ENCODE results near the gene AGBL1. TPM values are rescaled to one million over a fixed set of nuclear protein-coding genes. Genes with fewer than 3 reads are reported as not detected.

AGBL1 gene
- total RNA-seq, 6 experiments from 2014 or later: not detected

DNA sequence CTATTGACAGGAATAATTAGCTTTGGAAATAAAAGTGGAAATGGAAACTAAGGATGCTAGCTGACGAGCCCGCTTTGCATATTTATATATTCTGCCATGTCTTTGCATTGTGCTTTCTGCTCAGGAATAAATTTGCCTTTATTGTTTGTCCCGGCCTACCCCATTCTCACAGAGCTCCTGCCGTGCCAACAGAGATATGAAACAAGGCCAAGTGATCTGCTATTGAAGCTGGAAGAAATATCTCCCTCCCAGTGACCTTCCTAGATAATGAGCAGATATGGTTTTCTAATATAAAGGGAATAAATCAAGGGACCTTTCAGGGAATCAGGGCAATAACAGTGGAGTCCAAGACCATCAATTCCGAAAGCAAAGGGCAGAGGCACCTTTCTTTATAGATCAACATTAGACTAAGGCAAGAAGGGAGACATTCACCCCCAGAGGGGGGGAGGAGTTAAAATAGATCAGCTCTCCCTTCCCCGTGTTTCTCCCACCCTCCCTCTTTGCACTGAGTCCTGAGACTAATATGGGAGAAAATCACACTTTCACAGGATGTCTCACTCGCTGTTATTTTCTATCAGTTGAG lies 664.6 kb downstream of the AGBL1 start:
- H3K36me3 ChIP-seq: no peaks in the 10 kb centered on the region
- no peaks in the 10 kb centered on the region for H3K4me1 ChIP-seq
- no peaks in the 10 kb centered on the region for H3K9me3 ChIP-seq
- TF ChIP-seq POLR2A (IDR thresholded peaks at IDR 0.05): no peak
- TF ChIP-seq, protein P1, sequence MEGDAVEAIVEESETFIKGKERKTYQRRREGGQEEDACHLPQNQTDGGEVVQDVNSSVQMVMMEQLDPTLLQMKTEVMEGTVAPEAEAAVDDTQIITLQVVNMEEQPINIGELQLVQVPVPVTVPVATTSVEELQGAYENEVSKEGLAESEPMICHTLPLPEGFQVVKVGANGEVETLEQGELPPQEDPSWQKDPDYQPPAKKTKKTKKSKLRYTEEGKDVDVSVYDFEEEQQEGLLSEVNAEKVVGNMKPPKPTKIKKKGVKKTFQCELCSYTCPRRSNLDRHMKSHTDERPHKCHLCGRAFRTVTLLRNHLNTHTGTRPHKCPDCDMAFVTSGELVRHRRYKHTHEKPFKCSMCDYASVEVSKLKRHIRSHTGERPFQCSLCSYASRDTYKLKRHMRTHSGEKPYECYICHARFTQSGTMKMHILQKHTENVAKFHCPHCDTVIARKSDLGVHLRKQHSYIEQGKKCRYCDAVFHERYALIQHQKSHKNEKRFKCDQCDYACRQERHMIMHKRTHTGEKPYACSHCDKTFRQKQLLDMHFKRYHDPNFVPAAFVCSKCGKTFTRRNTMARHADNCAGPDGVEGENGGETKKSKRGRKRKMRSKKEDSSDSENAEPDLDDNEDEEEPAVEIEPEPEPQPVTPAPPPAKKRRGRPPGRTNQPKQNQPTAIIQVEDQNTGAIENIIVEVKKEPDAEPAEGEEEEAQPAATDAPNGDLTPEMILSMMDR (IDR thresholded peaks at IDR 0.05): no peak
- 59% methylated on average over 6 of the region's 7 CpGs for WGBS (ENCODE audit: insufficient coverage, low coverage, low lambda C conversion rate, missing lambda C conversion rate)
- H3K4me3 ChIP-seq: no peak overlapping the region
- no peak for ATAC-seq
- no peak overlapping the region for H3K27ac ChIP-seq
- H3K27me3 ChIP-seq: no peaks in the 10 kb centered on the region
- DNase-seq: no peak
- intact Hi-C loops (cut with DNase I): no loop called here

DNA sequence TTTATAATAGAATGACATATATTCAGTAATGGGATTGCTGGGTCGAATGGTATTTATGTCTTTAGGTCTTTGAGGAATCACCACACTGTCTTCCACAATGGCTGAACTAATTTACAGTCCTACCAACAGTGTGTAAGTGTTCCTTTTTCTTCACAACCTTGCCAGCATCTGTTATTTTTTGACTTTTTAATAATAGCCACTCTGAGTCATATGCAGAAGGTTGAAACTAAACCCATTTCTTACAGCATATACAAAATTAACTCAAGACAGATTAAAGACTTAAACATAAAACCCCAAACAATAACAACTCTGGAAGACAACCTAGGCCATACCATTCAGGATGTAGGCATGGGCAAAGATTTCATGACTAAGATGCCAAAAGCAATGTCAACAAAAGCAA lies 671.4 kb downstream of the AGBL1 start:
- no peak for DNase-seq
- no peaks in the 10 kb centered on the region for H3K36me3 ChIP-seq
- no peak overlapping the region for H3K4me3 ChIP-seq
- TF ChIP-seq, protein P1 (IDR thresholded peaks at IDR 0.05): no peak
- TF ChIP-seq POLR2A (IDR thresholded peaks at IDR 0.05): no peak
- H3K9me3 ChIP-seq: no peaks in the 10 kb centered on the region
- intact Hi-C loops (cut with DNase I): no loop called here
- ATAC-seq: no peak
- no peaks in the 10 kb centered on the region for H3K4me1 ChIP-seq
- WGBS (ENCODE audit: insufficient coverage, low coverage, low lambda C conversion rate, missing lambda C conversion rate): 36% methylated on average over 1 of the region's 1 CpG
- no peaks in the 10 kb centered on the region for H3K27me3 ChIP-seq
- no peak overlapping the region for H3K27ac ChIP-seq

GRCh38 chr15:86754846-86755245 lies 675.2 kb downstream of the AGBL1 start:
- H3K27me3 ChIP-seq: no peaks in the 10 kb centered on the region
- WGBS (ENCODE audit: insufficient coverage, low coverage, low lambda C conversion rate, missing lambda C conversion rate): 55% methylated on average over 3 of the region's 3 CpGs

DNA sequence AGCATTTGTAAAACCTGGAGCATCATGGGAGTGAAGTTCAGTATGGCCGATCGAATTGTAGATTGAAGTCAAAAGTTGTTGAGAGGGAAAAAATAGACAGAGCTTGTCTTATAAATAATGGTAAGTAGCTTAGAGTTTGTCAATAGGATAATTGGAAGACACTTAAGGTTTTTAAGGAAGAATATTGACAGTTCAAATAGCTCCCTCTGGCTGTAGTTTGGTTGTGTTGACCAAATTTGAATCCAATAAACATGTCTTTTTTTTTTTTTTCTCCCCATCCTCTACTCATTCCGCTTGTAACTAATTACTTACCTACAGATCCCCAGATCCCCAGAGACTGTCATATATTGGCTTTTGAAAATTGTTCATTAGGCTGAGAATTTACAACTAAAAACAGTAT lies 677.0 kb downstream of the AGBL1 start:
- H3K9me3 ChIP-seq: no peaks in the 10 kb centered on the region
- no peak overlapping the region for H3K27ac ChIP-seq
- H3K27me3 ChIP-seq: no peaks in the 10 kb centered on the region
- TF ChIP-seq POLR2A (IDR thresholded peaks at IDR 0.05): no peak
- TF ChIP-seq, protein P1 (IDR thresholded peaks at IDR 0.05): no peak
- H3K4me1 ChIP-seq: no peaks in the 10 kb centered on the region
- no peaks in the 10 kb centered on the region for H3K36me3 ChIP-seq
- DNase-seq (no peak), ATAC-seq (no peak)
- 72% methylated on average over 2 of the region's 3 CpGs for WGBS (ENCODE audit: insufficient coverage, low coverage, low lambda C conversion rate, missing lambda C conversion rate)
- H3K4me3 ChIP-seq: no peak overlapping the region
- intact Hi-C loops (cut with DNase I): no loop called here

More at GRCh38 chr15:86754846-86755245, 675.2 kb downstream of the AGBL1 start:
- H3K36me3 ChIP-seq: no peaks in the 10 kb centered on the region
- intact Hi-C loops (cut with DNase I): no loop called here
- H3K9me3 ChIP-seq: no peaks in the 10 kb centered on the region
- TF ChIP-seq, protein P1 (IDR thresholded peaks at IDR 0.05): no peak
- H3K4me1 ChIP-seq: no peaks in the 10 kb centered on the region
- no peak overlapping the region for H3K4me3 ChIP-seq
- ATAC-seq: no peak
- DNase-seq: no peak
- H3K27ac ChIP-seq: no peak overlapping the region

All from right lobe of liver (tissue), 6 donors.